ENCODE results near the gene RIPK4. TPM values are rescaled to one million over a fixed set of nuclear protein-coding genes. Genes with fewer than 3 reads are reported as not detected.
"Not testable (repeated sequence)": the region's sequence is repeated elsewhere in the genome, so short reads cannot be mapped to it uniquely, and the experiment has no call there.

RIPK4 gene
- total and polyA plus RNA-seq, 8 donors: 8.7 to 37.6 (median 21.2) TPM

- 75 to 86% (median 82%) methylated on average over 10 of the region's 10 CpGs for WGBS, 5 donors
- no peak for DNase-seq
- Histone ChIP-seq H3K4me3 (no peak overlapping the region), H3K27ac (no peak overlapping the region), H3K27me3 (peaks cover 0 to under 1% (median 0%) of the 10 kb centered on the region in 3 donors), H3K36me3 (peaks cover 4 to 17% (median 11%) of the 10 kb centered on the region in 4 donors), H3K4me1 (no peaks in the 10 kb centered on the region), H3K9me3 (peaks cover 0 to 16% (median 13%) of the 10 kb centered on the region in 4 donors)
- TF ChIP-seq CTCF (IDR thresholded peaks at IDR 0.05) (no peak), POLR2AphosphoS5 (IDR thresholded peaks at IDR 0.05) (no peak), POLR2A (IDR thresholded peaks at IDR 0.05) (no peak), EP300 (IDR thresholded peaks at IDR 0.05) (no peak)
- intact Hi-C loops (cut with DNase I; ENCODE audit: low total_unique reads): no loop called here
Measured at GRCh38 chr21:41794600-41794999, 27.7 kb upstream of the RIPK4 start.

GRCh38 chr21:41792711-41793110 lies 25.9 kb upstream of the RIPK4 start:
- Histone ChIP-seq H3K27ac (no peak overlapping the region), H3K27me3 (peaks cover 0 to 5% (median 0%) of the 10 kb centered on the region in 3 donors), H3K9me3 (peaks cover 0 to 16% (median 13%) of the 10 kb centered on the region in 4 donors), H3K4me1 (no peaks in the 10 kb centered on the region), H3K36me3 (no peaks in the 10 kb centered on the region), H3K4me3 (no peak overlapping the region)
- TF ChIP-seq EP300 (IDR thresholded peaks at IDR 0.05) (no peak), CTCF (IDR thresholded peaks at IDR 0.05) (no peak), POLR2AphosphoS5 (IDR thresholded peaks at IDR 0.05) (no peak), POLR2A (IDR thresholded peaks at IDR 0.05) (no peak)
- intact Hi-C loops (cut with DNase I; ENCODE audit: low total_unique reads): no loop called here
- WGBS, 5 donors: 92 to 98% (median 97%) methylated on average over 3 of the region's 3 CpGs
- DNase-seq: no peak

GRCh38 chr21:41786509-41786987 lies 19.7 kb upstream of the RIPK4 start:
- 52 to 61% (median 54%) methylated on average over 13 of the region's 13 CpGs for WGBS, 5 donors
- DNase-seq: peak; percentile 46 to 60
- peaks cover 0 to 10% (median 6%) of the 10 kb centered on the region in 4 donors for H3K4me1 ChIP-seq
- no peak overlapping the region for H3K4me3 ChIP-seq
- intact Hi-C loops (cut with DNase I; ENCODE audit: low total_unique reads): no loop called here
- no peaks in the 10 kb centered on the region for H3K9me3 ChIP-seq
- no peak overlapping the region for H3K27ac ChIP-seq
- TF ChIP-seq CTCF (IDR thresholded peaks at IDR 0.05) (no peak), POLR2A (IDR thresholded peaks at IDR 0.05) (no peak), POLR2AphosphoS5 (IDR thresholded peaks at IDR 0.05) (no peak), EP300 (IDR thresholded peaks at IDR 0.05) (no peak)
- peaks cover 0 to 48% (median 0%) of the 10 kb centered on the region in 3 donors for H3K27me3 ChIP-seq
- no peaks in the 10 kb centered on the region for H3K36me3 ChIP-seq

- WGBS, 5 donors: 89 to 94% (median 93%) methylated on average over 12 of the region's 12 CpGs
- DNase-seq: peak in 1 of 2 donors; percentile 17
- H3K4me3 ChIP-seq; intact Hi-C loops (cut with DNase I; ENCODE audit: low total_unique reads); H3K27ac ChIP-seq; H3K36me3 ChIP-seq; H3K9me3 ChIP-seq: not testable (repeated sequence)
- H3K27me3 ChIP-seq: peaks cover 0 to 60% (median under 1%) of the 10 kb centered on the region in 3 donors
- H3K4me1 ChIP-seq: peaks cover 2 to 10% (median 7%) of the 10 kb centered on the region in 4 donors
Measured at GRCh38 chr21:41785262-41785661, 18.4 kb upstream of the RIPK4 start.

- H3K4me1 ChIP-seq: peaks cover 7 to 13% (median 11%) of the 10 kb centered on the region in 4 donors
- H3K27ac ChIP-seq: no peak overlapping the region
- DNase-seq: peak in 1 of 2 donors; percentile 7
- intact Hi-C loops (cut with DNase I; ENCODE audit: low total_unique reads): no loop called here
- no peak overlapping the region for H3K4me3 ChIP-seq
- peaks cover 0 to 66% (median 5%) of the 10 kb centered on the region in 3 donors for H3K27me3 ChIP-seq
- 85 to 94% (median 91%) methylated on average over 15 of the region's 15 CpGs for WGBS, 5 donors
- no peaks in the 10 kb centered on the region for H3K9me3 ChIP-seq
- H3K36me3 ChIP-seq: no peaks in the 10 kb centered on the region
- no peak for TF ChIP-seq POLR2A (IDR thresholded peaks at IDR 0.05)
- TF ChIP-seq EP300 (IDR thresholded peaks at IDR 0.05): no peak
- no peak for TF ChIP-seq POLR2AphosphoS5 (IDR thresholded peaks at IDR 0.05)
- no peak for TF ChIP-seq CTCF (IDR thresholded peaks at IDR 0.05)
Measured at GRCh38 chr21:41784456-41785102, 17.7 kb upstream of the RIPK4 start.
